Body of pancreas (tissue), 4 donors: Measurements from ENCODE around the gene RPS6KA2.

Source experiments
- CTCF ChIP-seq, 7 experiments: fragments of 450-650 bp in 4 of 7; fragments of 200-600 bp in 3 of 7; sonication (generic) in 3 of 7; IDR thresholded peaks; one replicate each; pipeline ENCODE4 v1.5.1; 2016 to 2019; ENCODE audit warnings: antibody characterized with exemption in 7 of 7
- POLR2A ChIP-seq, 3 donors: fragments of 450-650 bp; IDR thresholded peaks; one replicate each; pipeline ENCODE4 v1.6.1; 2016; ENCODE audit warnings: antibody characterized with exemption in 3 of 3, mild to moderate bottlenecking in 2 of 3

GRCh38 chr6:166591961-166592520, 35.0 kb downstream of the RPS6KA2 start:
- TF ChIP-seq POLR2A (IDR thresholded peaks at IDR 0.05): no peak
- TF ChIP-seq CTCF (IDR thresholded peaks at IDR 0.05): no peak
